GM13976 (cell line): ENCODE results near the gene MAP2K7.

Experiments
- DNase-seq: peaks from one replicate; pipeline ENCODE4 v3.0.0; 2012; ENCODE audit warnings: low spot score
- in situ Hi-C: fragments of 300-500 bp; cut with MboI; formaldehyde crosslinking; loops from one replicate; pipeline ENCODE4 v1.12.0; 2022; ENCODE audit warnings: low sequenced_read_pairs, mixed read lengths, inconsistent platforms; ENCODE audit not compliant: unreplicated experiment
- TF ChIP-seq, protein P1 (sequence below): IDR thresholded peaks from 2 replicates; pipeline ENCODE4 v1.5.1; 2012; ENCODE audit warnings: borderline replicate concordance, mild to moderate bottlenecking; ENCODE audit not compliant: insufficient read depth; ENCODE audit errors: extremely low read depth, missing control alignments, control extremely low read depth

Gene MAP2K7

DNA sequence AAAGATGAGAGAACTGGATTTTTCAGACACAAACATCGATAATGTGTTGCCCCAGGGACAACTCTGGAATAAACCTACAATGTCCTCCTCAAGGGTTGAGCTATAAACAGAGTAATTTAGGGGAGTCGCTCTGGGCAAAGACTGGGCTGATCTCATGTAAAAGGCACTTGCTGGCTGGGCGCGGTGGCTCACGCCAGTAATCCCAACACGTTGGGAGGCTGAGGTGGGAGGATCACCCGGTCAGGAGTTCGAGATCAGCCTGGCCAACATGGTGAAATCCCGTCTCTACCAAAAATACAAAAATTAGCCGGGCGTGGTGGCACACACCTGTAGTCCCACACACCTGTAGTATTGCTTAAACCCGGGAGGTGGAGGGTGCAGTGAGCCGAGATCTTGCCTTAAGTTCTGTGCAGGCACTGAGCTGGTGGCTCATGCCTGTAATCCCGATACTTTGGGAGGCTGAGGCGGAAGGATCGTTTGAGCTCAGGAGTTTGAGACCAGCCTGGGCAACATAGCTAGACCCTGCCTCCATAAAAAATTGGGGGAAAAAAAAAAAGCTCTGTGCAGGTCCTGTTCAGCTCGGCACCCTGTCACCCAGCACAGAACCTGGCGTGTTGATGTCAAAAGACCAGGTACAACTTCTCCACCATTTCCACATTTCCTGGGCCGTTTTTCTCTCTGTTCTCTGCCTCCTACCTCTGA, 38.4 kb downstream of the MAP2K7 start:
- DNase-seq: no peak
- TF ChIP-seq, protein P1, sequence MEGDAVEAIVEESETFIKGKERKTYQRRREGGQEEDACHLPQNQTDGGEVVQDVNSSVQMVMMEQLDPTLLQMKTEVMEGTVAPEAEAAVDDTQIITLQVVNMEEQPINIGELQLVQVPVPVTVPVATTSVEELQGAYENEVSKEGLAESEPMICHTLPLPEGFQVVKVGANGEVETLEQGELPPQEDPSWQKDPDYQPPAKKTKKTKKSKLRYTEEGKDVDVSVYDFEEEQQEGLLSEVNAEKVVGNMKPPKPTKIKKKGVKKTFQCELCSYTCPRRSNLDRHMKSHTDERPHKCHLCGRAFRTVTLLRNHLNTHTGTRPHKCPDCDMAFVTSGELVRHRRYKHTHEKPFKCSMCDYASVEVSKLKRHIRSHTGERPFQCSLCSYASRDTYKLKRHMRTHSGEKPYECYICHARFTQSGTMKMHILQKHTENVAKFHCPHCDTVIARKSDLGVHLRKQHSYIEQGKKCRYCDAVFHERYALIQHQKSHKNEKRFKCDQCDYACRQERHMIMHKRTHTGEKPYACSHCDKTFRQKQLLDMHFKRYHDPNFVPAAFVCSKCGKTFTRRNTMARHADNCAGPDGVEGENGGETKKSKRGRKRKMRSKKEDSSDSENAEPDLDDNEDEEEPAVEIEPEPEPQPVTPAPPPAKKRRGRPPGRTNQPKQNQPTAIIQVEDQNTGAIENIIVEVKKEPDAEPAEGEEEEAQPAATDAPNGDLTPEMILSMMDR: no peak
- in situ Hi-C loops: no loop called here

DNA sequence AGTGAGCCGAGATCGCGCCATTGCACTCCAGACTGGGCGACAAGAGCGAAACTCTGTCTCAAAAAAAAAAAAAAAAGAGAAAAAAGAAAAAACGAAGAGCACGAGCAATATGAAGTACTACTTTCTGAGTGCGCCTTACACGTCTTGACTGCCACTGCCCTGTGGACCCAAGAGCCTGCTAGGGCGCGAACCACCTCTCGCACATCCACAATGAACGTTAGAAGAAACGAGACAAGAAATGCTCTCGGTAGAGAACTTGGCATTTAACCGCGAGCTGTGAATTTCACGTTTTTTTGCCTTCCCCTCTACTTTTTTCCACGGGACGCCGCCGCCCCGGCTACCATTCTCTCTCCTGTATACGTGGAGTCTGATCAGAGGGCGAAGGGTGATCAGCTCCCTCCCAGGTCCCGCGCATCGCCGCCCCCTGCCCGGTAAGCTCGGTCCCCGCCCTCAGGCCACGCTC, 39.3 kb downstream of the MAP2K7 start:
- in situ Hi-C loops: no loop called here
- no peak for DNase-seq

DNA sequence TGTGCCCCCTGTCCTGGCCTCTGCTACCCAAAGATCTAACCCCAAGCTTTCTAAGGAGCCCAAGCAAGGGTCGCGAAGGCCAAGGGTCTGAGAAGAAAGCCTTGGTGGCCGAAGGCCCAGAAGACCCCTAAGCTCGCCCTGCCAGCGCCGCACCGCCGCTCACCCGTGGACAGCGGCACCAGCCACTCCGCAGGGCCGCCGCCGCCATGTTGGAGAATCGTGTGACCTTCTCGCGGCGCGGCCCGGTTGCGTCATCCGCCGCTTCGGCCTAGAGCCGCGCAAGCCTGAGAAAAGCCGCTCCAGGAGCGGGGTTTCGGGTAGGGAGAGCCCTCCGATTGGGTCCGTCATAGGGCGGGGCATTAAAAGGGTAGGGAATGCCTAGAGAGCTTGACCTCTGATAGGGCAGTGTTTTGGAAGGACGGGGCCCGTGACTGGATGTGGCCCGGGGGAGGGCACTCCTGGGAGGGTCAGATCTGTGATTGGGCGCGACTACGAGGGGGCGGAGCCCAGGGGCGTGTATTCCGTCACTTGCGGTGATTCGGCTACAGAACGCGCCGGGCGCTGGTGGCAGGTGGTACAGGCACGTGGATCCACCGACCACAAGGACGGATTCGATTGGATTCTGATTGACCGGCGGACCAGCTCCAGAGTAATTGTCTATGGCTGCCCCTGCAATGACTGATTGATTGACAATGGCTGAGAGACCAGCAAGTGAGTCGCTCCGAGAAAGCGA, 39.9 kb downstream of the MAP2K7 start, which contains the start of gene TIMM44:
Gene TIMM44, minus strand, starts transcription at position 223 of the 733 bp plus-strand sequence. Its CDS starts 15 bp downstream, at position 208.
- in situ Hi-C loops: no loop called here
- TF ChIP-seq, protein P1: no peak

More for the DNA sequence above, 39.3 kb downstream of the MAP2K7 start:
- TF ChIP-seq, protein P1: no peak

DNA sequence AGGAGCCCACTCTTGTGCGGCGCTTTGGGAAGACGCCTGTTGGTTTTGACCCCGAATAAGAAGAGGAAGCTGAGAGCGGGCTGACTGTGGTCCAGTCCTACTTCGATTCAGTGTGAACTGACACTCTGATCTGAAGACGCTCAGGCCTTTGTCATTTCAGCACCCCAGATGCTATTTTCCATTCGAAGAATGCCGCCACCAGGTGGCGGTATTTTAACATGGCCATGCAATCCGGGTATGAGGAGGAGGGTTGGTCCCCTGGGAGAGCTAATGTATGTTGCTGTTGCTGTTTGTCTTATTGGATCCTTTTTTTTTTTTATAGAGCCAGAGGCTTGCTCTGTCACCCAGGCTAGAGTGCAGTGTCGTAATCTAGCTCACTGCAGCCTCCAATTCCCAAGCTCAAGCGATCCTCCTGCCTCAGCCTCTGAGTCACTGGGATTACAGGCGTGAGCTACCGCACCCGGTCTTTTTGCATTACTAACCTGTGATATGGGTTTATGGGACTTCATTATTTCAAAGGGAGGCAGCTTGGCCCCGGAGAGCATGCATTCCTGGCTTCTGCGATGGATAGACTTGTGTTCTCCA, 40.6 kb downstream of the MAP2K7 start:
- in situ Hi-C loops: no loop called here
- TF ChIP-seq, protein P1: peak; percentile 68
- peak; percentile 84 for DNase-seq

More for the DNA sequence above, 39.9 kb downstream of the MAP2K7 start, which contains the start of gene TIMM44:
- DNase-seq: peak; percentile 98

DNA sequence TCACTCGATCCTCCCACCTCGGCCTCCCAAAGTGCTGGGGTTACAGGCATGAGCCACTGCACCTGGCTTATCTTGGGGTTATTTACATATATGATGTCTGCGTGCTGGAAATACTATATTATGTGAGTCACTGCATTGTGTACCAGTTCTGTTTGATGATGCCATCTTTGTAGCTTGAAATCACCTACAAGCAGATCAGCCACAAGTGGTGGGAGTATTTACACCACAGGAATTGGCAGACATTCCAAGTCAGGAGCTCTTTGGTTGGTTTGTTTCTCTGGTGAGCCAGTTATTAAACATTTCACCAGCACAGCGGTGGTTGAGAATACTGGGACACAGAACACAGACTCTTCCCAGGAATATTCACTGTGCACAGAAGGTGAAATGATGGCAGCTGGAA, 44.3 kb downstream of the MAP2K7 start:
- in situ Hi-C loops: no loop called here
- DNase-seq: no peak
- TF ChIP-seq, protein P1: no peak

DNA sequence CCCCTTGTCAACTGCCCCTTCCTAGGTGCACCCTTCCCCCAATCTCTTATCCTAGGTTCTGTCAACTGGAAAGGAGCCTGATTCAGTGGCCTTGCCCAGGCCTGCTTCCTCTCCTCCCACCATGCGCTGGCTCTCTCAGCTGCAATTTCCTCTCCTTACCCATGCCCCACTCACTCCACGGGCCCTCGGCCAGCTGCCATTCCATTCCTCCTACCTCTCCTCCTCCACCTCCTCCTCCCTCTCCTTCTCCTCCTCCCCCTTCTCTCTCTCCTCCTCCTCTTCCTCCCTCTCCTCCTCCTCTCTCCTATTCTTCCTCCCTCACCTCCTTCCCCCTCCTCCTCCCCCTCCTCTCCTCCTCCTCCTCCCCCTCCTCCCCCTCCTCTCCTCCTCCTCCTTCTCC, 49.4 kb downstream of the MAP2K7 start:
- TF ChIP-seq, protein P1: no peak
- in situ Hi-C loops: no loop called here
- no peak for DNase-seq
